Stimulated activated CD8-positive, alpha-beta memory T cell treated with anti-CD3 and anti-CD28 coated beads, Interleukin-15, amount 100 ng/mL, for 48 hours (primary cell): ENCODE measurements around the gene LRIG1.
A peak's percentile ranks its signal among the peaks of the same experiment; 100 is the strongest.

Source experiments
- DNase-seq, 2 donors: peaks; one replicate each; pipeline ENCODE4 v3.0.0-alpha.2; 2020; ENCODE audit warnings: low read depth in 2 of 2

The LRIG1 gene

DNA sequence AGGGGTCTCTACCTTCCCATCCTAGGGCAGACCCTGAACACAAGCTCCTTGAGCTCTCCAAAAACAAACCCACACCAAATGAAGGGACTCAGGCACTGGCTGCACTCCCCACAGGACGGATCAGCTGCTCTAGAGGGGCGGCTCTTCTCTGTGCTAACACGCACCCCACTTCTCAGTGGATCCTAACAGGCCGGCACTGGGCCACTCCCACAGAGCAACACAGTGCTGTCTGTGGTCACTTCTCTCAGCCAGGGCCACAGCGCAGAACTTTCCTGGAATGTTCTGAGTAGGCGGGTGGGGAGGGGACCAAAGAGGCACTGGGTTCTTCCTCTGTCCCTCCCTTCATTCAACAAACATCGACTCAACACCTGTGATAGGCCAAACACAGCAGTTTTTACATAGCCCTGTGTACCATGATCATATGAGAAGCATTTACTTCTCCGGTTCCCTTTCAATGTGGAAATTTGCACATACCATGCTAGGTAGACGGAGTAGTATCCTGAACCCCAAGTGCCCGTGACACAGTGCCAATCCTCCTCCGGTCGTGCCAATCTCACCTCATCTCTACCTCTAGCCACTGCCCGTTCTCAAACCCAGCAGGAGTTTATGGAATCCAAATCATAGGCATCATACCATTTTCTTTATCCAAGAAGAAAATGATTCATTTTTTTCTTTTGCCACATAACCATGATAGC is 98.1 kb downstream of the LRIG1 start:
- DNase-seq = no peak

DNA sequence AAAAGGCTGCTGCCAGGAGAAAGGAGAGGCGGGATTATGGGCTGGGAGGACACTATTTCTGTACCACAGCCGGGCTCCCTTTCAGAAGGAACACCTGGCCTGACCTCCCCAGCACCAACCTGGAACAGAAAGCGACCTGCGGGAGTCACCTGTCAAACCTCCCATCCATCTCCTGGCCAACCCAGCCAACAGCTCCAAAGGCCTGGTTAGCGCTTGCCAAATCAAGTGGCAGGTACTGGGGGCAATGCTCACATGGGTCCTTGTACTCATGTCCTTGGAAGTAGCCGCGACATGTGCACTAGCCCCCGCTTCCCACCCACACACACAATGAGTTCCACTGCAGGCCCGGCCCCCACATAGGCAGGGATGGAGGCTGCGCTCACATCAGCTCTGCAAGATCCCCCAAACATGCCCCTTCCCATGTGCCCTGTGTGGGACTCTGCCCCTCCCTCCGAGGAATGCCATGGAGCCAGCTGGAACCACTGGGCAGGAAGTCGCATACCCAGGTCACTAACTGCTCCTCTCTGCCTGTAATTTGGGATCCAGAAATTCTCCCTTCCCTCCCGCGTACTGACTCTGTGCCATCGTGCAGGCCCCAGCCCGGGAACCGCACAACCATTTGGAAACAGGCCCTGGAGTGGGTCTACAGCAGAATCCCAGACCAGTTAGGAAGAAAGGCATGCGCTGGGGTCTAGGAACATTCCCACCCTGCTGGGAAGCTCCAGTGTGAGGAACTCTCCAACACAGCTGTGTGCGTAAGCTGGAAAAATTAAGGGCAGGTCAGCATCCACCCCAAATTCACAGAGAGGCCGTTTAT is 98.9 kb downstream of the LRIG1 start:
- no peak for DNase-seq

DNA sequence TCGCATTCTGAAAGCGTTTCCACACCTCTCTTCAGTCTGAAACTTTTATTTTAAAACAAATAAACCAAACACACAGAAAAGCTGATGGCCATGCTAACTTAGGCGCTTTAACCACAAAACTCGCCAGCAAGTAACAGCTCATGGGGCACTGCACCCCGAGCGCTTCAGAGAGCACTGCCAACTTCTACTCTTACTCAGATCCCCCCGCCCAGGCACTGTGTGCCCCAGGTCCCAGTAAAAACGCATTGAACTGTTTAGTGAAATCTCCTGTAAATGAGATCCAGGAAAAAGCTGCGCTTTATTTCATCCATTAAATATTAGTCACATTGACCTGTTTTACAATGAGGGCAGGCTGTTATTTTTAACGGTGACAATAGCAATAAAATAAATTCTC is 99.7 kb downstream of the LRIG1 start:
- no peak for DNase-seq

DNA sequence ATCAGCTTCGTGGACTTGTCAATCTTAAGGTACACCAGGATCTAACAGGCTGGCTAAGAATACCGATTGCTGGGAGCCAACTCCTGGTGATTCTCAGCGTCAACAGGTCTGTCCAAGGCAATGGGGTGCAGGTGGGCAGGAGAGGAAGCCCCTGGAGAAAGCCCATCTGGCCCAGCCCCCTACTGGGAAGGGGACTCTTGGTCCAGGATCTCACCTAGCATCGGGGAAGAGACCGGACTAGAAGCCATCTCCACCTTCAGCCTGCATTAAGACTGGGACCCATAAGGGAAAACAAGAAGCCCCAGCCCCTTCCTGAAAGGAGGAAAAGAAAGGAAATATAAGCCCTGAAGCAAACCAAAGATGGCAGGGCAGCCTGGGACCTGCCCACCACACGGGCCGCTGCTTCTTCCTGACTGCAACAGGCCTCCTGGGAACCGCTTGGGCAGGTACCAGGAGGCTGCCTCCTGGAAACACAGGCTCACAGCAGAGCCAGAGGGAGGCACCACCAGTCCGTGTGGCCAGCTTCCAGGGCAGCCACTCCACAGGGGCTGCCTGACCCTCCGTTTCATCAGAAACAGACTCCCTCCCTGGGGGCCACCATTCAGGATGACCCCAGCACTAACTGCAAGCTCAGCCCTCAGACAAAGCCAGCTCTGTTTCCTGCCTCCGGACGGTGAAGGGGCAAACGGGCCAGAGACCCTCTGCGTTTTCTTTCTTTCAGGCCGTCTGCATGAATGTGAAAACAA is 100.2 kb downstream of the LRIG1 start:
- no peak for DNase-seq

DNA sequence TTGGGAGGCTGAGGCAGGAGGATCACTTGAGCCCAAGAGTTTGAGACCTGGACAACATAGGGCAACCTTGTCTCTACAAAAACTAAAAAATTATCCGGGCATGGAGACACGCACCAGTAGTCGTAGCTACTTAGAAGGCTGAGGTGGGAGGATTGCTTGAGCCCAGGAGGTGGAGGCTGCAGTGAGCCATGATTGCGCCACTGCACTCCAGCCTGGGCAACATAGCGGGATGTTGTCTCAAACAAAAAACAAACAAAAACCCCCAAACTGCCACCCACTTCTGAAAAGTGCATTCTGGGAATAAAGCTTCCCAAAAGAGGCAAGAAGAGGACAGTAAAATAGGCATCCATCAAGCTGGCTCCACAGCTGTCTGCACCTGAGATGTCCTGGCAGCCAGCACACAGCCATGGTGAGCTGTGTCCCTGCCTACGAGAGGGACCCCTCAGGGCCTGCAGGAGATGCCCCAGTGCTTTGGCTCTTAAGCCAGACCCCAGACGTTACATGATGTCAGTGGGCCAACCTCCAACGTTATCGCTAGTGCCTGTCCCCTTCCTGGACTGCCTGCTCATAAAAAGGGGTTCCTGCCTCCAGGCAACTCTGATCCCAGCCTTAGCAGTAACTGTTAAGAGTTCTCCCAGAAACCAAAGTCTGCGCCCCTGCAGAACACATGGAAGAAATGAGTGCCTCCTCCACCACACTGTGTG is 101.1 kb downstream of the LRIG1 start:
- no peak for DNase-seq

DNA sequence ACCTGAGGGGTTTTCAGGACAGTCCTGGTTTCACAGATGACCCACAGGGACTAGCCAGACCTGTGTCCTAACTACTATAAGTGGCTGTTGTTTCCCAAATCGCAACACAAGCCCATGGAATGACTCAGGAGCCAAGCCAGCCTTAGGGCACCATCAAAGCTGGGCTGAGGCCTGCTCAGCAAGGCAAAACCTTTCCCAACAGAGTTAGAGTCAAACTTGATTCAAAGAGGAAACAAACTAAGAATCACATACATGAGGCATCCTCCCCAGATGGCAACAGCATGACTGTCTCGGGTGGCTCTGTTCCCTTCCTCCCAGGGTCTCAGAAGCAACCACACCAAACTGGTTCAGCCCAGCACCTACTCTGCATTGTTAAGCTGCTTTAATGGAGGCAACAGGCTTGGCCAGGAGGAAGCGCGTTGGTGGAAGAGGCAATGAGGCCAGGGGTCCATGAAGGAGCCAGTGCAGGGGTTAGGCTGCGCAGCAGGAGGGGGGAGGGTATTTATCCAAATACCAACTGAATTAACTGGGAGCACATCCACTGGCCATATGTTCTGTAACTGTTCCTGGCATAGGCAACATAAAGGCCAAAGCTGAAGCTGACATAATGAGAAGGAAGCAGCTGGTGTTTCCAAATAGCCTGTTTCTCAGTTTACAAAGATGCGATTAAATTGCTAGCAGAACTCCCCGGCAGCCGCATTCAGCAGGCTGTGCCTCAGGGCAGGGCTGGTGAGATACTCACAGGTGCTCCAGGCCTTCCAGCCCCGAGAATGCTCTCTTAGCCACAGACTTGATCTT is 102.4 kb downstream of the LRIG1 start:
- DNase-seq = no peak

DNA sequence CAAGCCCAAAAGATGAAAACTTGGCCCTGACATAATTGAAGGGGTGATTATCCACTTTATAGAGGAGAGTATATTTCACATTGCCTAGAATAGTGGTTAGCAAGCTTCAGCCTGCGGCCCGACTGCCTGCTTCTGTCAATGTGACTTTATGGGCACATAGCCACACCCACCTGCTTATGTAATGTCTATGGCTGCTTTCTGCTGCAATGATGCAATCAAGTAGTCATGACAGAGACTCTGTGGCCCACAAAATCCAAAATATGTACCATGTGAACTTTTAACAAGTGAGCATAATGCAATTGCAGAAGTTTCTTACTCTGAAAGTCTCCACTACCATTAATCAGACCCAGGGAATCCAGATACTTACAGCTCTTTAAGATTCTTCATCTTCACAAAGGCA is 103.1 kb downstream of the LRIG1 start:
- DNase-seq = no peak

DNA sequence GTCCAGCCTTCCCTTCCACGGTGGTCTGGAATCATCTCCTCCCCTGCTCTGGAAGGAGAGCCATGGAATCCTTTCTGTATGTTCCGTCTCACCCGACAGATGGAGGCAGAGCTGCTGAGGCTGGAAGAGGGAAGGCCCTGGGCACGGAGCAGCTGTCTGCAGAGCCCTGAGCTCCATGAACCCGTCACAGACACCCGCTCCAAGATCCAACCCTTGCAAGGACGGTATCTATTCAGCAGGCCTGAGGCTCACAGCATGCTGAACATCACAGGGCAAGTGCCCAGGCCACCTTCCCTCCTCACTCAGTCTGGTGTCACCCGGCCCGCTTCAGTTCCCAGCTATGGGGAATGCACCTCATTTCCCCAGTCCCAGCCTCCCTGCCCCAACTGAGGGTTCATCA is 103.9 kb downstream of the LRIG1 start:
- DNase-seq = no peak

DNA sequence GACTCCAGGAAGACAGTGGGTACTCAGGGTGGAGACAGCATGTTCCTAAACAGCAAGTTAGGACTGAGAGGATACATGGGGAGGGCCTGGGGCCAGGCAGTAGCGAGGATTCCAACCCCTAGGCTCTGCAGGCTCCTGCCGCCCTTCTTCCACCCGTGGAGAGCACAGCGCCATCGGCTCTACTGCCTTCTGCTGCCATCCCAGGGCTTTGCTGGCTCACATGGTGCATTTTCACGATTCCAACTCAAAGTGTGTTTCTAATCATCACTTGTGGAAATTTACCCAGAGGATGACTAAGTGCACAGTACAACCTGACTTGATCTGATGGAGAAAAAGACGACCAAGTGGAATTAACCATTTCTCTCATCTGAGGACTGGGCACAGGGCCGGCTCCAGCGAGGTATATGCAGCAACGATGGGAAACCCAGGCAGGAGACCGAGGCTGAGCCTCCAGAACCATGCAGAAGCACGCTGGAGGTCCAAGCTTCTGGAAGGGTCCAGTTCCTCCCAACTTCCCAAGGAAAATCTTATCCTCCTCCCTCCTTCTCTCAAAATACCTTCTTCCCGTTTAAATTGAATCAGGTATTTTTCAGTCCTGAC is 104.6 kb downstream of the LRIG1 start:
- DNase-seq = no peak

DNA sequence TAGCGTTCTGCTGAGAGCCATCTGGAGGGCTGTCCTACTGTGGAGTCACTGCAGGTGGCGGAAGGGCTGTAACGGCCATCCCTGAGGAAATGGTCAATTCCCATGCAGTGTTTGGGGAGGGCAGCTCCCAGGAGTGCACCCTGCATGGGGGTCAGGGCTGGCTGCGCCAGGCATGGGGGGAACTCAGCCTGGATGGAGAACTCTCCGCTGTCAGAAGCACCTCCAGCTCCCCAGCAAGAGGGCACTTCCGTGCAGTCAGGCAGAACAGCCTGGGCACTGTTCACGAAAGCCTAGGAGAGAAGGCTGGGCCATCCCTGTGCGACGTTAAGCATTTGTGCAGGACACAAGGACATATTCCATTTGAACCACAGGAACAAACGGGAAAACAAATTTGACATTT is 105.2 kb downstream of the LRIG1 start:
- no peak for DNase-seq

DNA sequence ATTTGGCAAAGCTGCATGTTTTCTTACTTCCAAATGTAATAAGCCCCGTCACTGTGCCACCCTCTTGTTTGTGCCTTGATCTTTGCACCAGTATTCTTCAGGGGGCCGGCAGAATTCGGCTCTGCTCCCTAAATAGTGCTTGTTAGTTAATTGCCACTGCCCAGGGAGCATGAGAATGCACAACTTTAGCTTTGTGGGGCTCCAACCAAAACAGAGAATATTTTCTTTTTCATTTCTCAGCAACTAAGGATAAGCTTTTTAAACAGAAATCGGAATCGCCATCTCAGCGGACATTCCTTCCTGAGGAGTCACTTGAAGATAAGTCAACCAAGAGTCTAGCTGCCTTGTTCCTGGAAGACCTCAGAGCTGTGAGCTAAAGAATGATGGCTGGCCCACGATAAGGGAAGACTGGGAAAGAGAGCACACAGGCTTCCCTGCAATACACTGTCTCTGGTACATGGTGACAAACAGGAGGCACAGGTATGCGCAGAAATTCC is 106.0 kb downstream of the LRIG1 start:
- no peak for DNase-seq

DNA sequence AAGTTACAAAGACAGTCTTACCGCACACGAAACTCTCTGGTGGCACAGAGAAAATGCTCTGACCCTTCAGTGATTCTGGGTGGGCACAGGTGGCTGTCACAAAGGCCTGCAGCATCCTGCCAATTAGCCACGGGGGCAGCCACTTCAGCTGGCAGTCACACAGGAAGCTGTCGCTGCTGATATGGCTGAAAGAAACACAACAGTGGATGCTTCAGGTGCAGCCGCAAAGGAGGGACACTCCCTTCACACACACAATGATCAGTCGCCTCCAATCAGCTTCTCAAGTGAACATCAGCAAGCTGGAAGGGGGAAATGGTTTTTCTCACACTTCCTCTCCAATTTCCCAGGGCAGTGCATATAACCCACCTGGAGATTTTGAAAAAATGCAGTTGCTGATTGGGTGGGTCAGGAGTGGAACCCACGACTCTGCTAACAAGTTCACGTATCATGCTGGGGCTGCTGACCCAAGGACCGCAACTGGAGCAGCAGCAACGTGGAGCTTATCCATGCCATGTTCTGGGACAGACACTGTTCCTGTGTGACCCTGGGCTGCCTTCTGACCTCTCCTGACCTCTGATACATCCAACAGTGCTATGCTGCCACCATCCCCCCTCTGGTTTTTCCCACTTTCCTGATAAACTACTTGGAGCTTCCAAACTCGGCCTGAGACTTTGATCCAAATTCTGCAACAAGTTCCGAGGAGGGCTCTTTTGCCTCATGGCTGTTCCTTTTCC is 106.6 kb downstream of the LRIG1 start:
- DNase-seq = peak in 1 of 2 donors; percentile 15

DNA sequence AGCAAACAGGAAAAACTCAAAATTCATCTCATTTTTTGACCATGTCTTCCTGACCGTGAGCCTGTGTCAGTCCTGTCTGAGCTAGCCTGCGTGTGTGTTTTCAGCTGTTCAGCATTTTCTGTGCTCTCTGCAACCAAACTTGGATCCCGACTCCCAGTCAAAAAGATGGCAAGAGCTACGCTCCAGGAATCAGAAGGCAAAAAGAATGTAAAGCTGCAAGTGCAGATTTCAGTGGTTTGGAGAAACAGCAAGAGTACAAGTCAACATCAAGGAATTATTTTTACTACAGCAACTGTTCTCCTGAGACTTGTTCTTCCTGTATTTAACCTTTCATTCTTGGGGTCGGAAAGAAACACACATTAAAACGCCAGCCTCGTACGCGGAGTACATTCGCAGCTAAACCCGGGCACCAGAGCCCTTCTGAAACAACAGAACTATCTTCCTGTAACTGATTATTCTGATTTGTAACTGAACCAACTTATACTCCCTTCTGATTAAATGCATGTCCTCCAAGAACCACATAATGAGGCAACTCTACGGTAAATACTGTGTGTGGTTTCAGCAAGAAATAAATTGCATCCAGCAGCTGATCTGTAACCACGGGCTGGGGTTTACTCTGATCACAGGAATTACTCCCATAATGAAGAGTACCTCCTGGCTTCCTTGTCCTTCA is 107.4 kb downstream of the LRIG1 start:
- DNase-seq = no peak

DNA sequence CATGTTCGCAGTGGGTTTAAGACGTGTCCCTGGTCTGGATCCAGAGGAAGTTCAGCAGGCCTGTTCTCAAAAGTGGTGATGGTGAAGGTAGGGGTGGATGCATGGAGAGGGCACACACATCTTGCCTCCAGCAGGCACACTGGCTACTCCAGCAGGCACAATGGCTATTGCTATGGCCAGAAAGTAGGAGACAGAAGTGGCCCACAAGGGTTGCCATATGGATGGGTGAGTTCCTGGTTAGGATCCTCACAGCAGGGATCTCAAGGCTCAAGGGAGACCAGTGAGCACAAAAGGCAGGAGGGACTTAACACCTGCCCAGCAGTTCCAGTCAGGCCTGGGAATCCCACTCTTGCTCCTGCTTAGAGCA is 107.9 kb downstream of the LRIG1 start:
- DNase-seq = no peak

DNA sequence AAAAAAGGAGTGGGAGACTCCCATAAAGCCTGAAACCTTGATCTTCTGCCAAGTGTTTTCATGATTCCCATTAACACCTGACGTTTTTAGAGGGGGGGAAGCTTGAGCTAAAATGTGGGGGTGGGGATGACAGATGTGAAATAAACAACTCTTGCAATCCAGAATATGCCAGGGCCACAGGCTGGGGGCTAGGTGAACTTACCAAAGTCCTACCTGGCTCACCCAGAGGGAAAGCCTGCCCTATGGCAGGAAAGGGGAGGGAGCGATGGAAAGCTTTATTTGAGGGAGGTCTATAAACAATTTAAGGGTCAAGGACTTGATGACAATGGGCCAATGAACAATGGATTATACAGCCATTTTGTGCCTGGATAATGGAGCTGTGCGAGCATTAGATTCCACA is 108.3 kb downstream of the LRIG1 start:
- no peak for DNase-seq

DNA sequence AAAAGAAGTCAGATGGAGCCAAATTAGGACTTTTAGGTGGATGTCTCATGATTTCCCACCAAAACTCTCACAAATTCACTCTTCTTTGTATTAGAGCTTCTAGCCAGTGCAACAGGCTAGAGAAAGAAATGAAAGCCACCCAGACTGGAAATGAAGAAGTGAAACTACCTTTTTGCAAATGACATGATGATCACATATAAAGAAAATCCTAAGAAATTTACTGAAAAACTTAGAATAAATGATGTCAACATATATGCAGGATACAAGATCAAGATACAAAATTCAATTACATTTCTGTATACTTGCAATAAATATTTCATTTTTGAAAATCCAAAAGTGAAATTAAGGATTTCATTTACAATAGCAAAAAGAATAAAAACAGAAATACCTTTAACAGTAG is 110.8 kb downstream of the LRIG1 start:
- DNase-seq = no peak

DNA sequence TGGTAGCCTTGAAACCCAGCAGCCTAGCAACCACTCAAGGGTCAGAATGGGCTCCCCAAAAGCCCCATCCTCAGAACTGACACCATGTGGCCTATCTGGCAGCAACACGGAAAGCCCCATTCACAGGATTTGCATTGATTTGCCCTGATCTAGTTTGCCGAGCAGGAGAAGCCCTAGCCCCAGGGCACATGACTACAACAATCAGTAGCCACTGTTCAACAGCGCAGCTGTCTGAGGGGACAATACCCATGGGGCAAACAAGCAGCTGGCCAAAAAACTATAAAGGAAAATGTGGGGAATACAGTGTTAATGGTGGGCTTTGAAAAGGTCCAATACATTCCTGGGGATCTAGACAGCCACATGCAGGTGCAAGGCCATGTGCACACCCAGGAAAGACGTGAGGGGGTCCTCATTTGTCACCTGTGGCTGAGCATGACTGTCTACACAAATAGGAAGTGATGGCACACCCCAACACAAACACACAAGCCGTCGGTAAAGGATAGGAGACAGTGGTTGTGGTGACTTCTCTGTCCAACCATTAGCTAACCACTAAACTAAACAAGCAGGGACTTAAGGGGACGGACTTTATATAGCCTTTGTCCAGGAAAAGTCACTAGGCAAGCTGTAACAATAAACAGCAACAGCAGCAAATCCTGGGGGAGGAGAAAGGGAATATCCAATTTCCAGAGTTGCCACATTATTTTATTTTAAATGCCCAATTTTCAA is 113.7 kb downstream of the LRIG1 start:
- no peak for DNase-seq

DNA sequence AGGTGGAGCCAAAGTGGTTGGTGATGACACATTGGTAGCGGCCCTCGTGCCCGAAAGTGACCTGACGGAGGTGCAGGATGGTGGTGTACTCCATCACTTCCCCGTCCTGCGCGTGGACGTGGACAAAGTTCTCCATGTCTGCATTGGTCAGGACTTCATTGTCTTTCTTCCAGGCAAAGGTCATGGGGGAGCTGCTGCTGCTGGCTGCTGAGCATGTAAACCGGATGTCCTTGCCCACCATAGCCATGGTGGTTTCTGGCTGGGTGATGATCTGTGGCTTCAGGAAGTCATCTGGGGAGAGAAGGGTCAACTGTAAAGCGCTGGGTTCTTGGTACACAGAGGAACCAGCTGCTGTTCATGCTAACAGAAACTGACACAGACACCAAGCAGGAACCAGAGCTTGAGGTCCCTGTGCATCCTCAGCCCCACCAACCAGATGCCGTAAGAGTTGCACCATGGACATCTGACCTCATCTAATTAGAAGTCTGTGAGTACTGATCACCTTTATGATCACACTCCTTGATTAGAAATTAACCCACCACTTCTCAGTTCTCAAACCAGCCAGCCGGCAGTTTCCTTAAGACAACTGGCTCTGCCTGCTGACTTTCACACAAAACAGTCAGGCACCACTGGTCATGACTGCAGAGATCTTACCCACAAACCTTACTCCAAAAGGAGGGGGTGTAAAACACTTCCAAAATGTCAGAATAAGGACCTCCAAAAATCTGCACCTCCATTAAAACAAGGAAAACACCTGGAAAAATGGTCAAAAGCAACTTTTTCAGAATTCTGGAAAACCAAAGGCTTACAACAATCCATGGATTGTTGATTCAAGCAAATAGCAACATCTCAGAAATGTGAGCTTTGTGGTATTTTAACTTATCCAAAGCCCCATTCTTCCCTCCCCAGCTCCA is 114.6 kb downstream of the LRIG1 start:
- DNase-seq = no peak
